ENCODE measurements around the gene ARFGEF3.

ARFGEF3 gene

DNA sequence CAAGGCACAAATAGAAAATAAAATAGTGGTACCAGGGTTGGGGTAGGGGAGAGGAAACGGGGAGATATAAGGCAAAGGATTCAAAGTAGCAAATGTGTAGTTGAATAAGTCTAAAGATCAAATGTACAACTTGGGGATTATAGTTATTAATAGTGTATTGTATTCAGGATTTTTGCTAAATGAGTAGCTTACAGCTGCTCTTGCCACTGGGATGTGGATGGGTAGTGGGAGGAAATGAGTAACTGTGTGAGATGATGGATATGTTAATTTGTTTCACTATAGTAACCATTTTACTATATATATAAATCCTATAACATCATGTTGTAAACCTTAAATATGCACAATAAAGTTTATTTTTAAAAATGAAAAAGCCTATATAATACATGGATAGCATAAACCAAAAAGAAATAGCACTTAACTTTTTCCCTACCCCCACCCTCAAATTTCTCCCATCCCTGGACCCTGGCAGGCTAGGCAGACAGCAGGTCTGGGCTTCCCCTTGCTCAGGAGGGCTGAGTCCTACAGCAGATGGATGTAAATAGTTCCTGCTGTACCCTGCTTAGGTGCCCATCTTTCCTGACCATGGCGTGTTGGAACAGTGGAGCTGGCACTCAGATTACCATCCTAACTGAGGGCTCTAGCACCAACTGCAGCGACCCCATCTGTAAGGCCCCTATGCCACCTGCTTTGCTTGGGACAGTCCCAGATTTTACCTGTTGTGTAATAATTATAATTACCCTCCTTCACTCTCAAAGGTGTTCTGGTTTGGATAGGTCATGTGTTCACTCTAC, 85.1 kb downstream of the ARFGEF3 start:
- no peak for DNase-seq

GRCh38 chr6:138248011-138248410, 86.3 kb downstream of the ARFGEF3 start:
- DNase-seq = no peak

DNA sequence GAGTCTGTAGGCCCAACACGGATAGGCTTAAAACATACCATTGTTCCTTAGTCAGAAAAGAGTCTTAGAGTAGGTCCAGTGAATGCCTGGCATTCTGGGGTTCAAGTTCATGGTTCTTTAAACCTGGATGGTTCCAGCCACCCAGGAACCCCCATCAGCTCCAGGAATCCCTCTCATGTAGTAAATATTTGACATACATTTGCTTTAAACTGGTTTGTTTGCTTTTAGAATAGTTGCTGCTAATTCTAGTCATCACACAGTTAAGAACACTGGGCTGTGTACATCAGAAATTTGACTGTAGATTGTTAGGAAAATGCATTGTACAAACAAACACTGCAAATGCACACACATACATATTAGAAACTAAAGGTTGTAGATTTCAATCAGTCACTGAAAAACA, 87.1 kb downstream of the ARFGEF3 start:
- DNase-seq = no peak

- DNase-seq = no peak
These were observed 88.3 kb downstream of the ARFGEF3 start for GRCh38 chr6:138250053-138250452.

- no peak for DNase-seq
These were observed 88.9 kb downstream of the ARFGEF3 start for GRCh38 chr6:138250513-138251247.

- no peak for DNase-seq
These were observed 92.0 kb downstream of the ARFGEF3 start for GRCh38 chr6:138253731-138254130.

- no peak for DNase-seq
These were observed 93.7 kb downstream of the ARFGEF3 start for GRCh38 chr6:138255443-138255842.

DNA sequence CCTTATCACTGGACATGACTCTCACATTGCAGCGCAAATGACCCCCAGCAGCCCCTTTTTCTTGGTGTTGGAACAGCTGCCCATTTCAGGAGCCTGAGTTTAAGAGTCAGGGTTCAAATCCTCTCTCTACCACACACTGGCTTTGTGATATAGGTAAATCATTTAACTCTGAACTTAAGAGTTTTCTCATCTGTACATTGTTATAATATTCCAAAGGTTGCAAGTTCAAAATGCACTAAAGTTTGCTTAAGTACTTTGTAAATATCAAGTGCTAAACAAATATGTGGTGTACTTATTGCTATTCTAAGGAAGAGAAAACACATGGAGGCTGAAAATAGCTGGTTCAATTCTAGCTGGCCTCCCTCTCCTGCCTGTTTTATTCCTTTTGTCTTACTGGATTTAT, 95.9 kb downstream of the ARFGEF3 start:
- no peak for DNase-seq

- no peak for DNase-seq
These were observed 96.5 kb downstream of the ARFGEF3 start for GRCh38 chr6:138258197-138258596.

- no peak for DNase-seq
These were observed 97.3 kb downstream of the ARFGEF3 start for GRCh38 chr6:138258991-138259390.

DNA sequence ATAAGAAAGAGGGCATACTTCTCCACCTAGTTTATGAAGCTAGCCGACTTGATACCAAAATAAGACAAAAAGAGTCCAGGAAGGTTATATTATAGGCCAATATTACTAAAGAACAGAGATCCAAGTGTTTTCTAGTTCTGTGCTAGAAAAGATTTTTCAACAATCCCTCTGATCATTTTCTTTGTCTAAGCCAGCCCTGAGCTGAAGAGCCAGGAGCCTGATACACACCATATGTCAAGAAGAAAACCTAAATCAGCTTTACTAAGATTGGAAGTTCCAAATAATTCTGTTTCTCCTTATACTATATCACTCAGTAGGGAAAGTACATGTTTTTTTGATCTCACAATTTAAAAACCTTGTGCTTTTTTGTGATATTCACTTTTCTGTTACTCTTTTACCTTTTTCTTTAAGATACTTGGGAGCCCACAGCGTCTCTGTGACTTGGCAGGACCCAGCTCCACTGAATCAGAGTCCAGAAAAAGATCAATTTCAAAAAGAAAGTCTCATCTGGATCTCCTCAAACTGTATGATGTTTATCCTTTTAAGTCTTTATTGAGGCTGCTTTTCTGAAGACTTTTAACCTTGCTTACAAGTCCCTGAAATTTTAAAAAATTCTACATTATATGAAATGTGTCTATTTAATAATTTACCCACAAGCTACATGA, 99.5 kb downstream of the ARFGEF3 start:
- no peak for DNase-seq

- no peak for DNase-seq
These were observed 102.2 kb downstream of the ARFGEF3 start for GRCh38 chr6:138263963-138264362.

DNA sequence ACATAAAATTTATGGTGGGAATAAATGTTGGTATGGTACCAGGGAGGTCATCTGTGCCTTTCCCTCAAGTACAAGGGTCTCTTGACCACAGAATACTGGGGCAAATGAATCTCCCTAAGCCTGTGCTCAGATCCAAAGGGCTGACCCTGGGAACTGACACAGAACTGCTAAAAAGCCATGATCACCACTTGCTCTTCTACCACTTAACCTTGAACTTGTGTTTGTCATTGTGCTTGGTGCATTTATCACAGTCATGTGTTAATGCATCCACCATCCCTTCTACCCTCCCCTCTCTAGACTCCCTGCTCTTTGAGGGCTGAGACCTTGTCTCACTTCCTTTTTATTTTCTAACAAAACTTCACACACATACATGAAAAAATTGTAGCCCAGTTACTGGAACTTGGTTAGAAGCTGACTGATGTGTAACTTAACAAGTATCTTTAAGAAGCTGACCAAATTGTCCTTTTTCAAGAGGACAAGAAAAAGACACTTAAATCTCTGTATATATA, 102.7 kb downstream of the ARFGEF3 start:
- DNase-seq = no peak

DNA sequence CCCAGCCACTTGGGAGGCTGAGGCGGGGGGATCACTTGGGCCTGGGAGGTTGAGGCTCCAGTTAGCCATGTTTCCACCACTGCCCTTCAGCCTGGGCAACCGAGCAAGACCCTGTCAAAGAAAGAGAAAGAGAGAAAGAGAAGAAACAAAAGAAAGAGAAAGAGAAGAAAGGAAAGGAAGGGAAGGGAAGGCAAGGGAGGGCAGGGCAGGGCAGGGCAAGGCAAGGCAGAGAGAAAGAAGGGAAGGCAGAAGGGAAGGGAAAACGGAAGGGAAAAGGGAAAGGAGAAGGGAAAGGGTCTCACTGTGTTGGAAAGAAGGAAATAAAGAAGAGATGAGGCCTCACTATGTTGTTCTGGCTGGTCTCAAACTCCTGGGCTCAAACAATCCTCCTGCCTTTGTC, 104.4 kb downstream of the ARFGEF3 start:
- no peak for DNase-seq

DNA sequence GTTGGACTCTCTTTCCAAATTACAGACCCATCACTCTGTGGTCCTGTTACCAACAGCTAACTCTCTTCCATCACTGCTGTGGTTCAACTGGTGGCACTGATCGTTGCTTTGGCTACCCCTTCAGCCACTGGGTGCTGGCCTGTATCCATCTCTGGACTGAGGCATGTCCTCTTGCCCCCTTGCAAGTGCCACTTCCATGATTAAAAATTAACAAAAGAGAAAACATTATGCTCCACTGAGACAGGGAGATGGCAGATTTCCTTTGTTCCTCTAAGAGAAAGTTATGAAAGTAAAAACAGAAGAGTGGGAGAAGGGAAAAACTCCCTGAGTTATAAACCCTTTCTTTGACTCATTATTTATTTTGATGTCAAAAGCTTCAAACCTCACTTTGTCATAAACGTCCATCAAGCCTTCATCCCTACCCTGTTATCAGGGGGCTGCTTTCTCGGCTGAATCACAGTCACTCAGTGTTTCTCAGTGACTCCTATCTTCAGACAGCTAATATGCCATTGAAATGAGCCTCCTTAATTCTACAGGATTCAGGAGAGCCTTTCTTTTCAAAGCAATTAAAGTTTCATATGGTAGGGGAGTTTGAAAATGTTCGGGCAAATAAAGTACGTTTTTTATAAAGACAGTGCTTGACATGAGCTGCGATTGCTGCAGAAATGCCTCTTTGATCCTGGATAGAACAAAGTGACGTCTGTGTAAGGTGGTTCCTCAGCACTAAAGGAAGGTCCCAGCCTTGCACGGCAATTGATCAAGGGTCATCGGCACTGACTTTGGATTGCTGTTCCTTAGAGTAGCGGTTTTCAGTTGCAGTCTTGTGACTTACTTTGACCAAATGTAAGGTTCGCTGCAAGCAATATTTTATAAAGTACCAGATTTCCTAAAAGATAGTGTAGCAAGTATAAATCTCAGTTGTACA, 106.5 kb downstream of the ARFGEF3 start:
- no peak for DNase-seq

DNA sequence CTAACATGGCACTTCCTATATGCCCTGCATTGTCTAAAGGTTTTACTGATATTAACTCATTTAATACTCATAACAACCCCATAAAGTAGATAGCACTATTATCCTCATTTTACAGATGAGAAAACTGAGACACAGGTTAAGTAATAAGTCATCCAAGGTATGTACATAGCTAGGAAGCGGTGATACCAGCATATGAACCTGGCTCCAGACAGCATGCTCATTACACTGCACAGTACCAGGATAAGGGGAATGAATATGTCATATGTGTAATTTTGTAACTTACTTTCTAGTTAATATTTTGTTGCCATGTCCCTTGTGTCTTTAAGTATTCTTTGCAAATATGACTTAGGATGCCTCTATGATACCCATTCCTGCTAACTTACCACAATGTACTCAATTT, 109.7 kb downstream of the ARFGEF3 start:
- no peak for DNase-seq

DNA sequence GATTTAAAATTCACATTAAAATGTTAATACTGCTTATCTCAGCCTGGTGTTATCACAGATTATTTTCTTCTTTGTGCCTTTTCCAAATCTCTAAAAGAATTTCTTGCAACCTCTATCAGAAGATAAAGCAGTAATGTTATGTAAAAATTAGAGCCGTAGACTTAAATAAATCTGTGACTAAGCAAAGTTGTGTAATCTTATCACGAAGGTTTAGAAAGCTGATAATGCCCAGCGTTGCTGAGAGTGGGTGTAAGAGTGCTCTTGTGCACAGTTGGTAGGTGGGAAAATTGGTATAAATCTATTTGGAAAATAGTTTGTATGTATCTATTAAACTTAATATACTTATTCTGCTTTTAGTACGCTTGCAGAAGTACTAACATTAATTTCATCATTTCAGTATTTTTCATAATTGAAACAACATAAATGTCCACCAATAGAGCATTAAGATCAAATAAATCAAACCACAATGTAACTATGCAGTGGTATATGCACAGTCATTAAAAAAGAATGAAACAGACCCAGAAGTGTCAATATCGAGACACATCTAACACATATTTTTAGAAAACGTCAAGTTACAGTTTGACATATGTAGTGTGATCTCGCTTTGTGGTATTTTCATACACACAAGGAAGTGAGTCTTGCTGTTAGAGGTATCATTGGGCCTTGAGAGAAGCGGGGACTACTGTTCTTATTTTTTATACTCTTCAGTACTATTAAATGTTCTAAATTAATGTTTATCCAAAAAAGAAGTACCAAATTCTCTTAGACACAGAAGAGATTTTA, 111.0 kb downstream of the ARFGEF3 start:
- DNase-seq = no peak

GRCh38 chr6:138275976-138276375, 114.2 kb downstream of the ARFGEF3 start:
- DNase-seq = no peak

GRCh38 chr6:138277835-138278234, 116.1 kb downstream of the ARFGEF3 start:
- no peak for DNase-seq

DNA sequence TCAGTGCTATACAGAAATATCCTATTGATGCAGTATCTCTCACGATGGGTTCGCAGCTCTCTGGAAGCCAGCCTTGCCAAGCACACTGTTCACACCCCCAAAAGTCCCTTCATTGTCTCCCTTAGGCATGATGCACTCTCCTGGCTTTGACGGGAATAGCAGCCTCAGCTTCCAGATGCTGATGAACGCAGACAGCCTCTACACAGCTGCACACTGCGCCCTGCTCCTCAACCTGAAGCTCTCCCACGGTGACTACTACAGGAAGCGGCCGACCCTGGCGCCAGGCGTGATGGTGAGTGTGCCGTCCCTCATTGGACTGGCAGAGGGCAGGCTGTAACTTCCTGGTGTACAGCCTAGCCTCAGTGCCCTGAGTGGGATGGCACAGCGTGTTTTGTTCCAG, 116.6 kb downstream of the ARFGEF3 start:
- no peak for DNase-seq

DNA sequence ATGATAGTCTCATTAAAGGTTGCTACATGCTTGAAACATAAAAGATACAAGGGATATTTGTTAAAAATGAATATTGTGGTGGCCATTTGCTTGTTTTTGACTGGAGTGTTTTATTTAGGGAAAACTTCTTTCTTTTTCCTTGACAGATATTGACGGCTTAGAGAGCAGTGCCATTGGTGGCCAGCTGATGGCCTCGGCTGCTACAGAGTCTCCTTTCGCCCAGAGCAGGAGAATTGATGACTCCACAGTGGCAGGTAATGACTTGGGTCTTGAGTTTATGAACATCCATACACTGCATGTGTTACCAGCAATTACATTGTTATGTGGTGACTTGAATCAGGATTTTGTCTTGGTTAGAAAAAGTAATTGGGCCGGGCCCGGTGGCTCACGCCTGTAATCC, 124.1 kb downstream of the ARFGEF3 start:
- no peak for DNase-seq

GRCh38 chr6:138286698-138287097, 125.0 kb downstream of the ARFGEF3 start:
- DNase-seq = no peak
